ENCODE measurements around the gene SEMA4G.

GRCh38 chr10:101013365-101013825, 44.1 kb downstream of the SEMA4G start:
- TF ChIP-seq, protein P1, sequence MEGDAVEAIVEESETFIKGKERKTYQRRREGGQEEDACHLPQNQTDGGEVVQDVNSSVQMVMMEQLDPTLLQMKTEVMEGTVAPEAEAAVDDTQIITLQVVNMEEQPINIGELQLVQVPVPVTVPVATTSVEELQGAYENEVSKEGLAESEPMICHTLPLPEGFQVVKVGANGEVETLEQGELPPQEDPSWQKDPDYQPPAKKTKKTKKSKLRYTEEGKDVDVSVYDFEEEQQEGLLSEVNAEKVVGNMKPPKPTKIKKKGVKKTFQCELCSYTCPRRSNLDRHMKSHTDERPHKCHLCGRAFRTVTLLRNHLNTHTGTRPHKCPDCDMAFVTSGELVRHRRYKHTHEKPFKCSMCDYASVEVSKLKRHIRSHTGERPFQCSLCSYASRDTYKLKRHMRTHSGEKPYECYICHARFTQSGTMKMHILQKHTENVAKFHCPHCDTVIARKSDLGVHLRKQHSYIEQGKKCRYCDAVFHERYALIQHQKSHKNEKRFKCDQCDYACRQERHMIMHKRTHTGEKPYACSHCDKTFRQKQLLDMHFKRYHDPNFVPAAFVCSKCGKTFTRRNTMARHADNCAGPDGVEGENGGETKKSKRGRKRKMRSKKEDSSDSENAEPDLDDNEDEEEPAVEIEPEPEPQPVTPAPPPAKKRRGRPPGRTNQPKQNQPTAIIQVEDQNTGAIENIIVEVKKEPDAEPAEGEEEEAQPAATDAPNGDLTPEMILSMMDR (IDR thresholded peaks at IDR 0.05; ENCODE audit: insufficient read depth, low read length, poor library complexity, severe bottlenecking): no peak
- no peak for TF ChIP-seq EZH2phosphoT487 (conservative IDR thresholded peaks at IDR 0.05; ENCODE audit: low read length)
